ENCODE measurements around the gene BICDL2. TPM values are rescaled to one million over a fixed set of nuclear protein-coding genes. Genes with fewer than 3 reads are reported as not detected.

BICDL2 gene
- total and polyA plus RNA-seq, 5 donors = not detected

- WGBS = 2% methylated on average over 54 of the region's 54 CpGs
- no peaks in the 10 kb centered on the region for H3K27me3 ChIP-seq (ENCODE audit: control insufficient read depth, insufficient read depth)
- ATAC-seq (peak in 1 of 2 donors; percentile 4), DNase-seq (peak in 1 of 3 donors; percentile 43)
- H3K9me3 ChIP-seq (ENCODE audit: control insufficient read depth, low read length) = no peaks in the 10 kb centered on the region
- H3K4me3 ChIP-seq (ENCODE audit: low read length) = peak overlapping the region; percentile 33
- no peak overlapping the region for H3K27ac ChIP-seq (ENCODE audit: low read length)
- intact Hi-C loops (cut with DNase I) = no loop called here
- H3K4me1 ChIP-seq (ENCODE audit: control insufficient read depth, insufficient read depth, low read length) = no peaks in the 10 kb centered on the region
Measured at GRCh38 chr16:3046641-3047386, 10.1 kb upstream of the BICDL2 start.

GRCh38 chr16:3045758-3046640 is 9.3 kb upstream of the BICDL2 start, which contains the start of gene MMP25:
TSS of gene MMP25 (plus strand) at chr16:3046561. CDS start at chr16:3046918, 357 bp downstream.
- under 1% methylated on average over 86 of the region's 86 CpGs for WGBS

GRCh38 chr16:3044708-3045107 is 8.0 kb upstream of the BICDL2 start:
- Histone ChIP-seq H3K4me1 (ENCODE audit: control insufficient read depth, insufficient read depth, low read length) (no peaks in the 10 kb centered on the region), H3K4me3 (ENCODE audit: low read length) (no peak overlapping the region), H3K27ac (ENCODE audit: low read length) (no peak overlapping the region), H3K27me3 (ENCODE audit: control insufficient read depth, insufficient read depth) (no peaks in the 10 kb centered on the region), H3K9me3 (ENCODE audit: control insufficient read depth, low read length) (no peaks in the 10 kb centered on the region)
- DNase-seq (no peak), ATAC-seq (no peak)
- 91% methylated on average over 6 of the region's 6 CpGs for WGBS
- intact Hi-C loops (cut with DNase I) = no loop called here

More at GRCh38 chr16:3045758-3046640, 9.3 kb upstream of the BICDL2 start, which contains the start of gene MMP25:
- Histone ChIP-seq H3K9me3 (ENCODE audit: control insufficient read depth, low read length) (no peaks in the 10 kb centered on the region), H3K27me3 (ENCODE audit: control insufficient read depth, insufficient read depth) (no peaks in the 10 kb centered on the region), H3K27ac (ENCODE audit: low read length) (no peak within 1 kb of the TSS), H3K4me1 (ENCODE audit: control insufficient read depth, insufficient read depth, low read length) (no peaks in the 10 kb centered on the region), H3K4me3 (ENCODE audit: low read length) (peak within 1 kb of the TSS; percentile 33)
- peak in 1 of 3 donors; percentile 58 for DNase-seq
- peak; percentile 34 to 51 for ATAC-seq
- intact Hi-C loops (cut with DNase I) = no loop called here

- no peaks in the 10 kb centered on the region for H3K9me3 ChIP-seq (ENCODE audit: control insufficient read depth, low read length)
- H3K4me1 ChIP-seq (ENCODE audit: control insufficient read depth, insufficient read depth, low read length) = no peaks in the 10 kb centered on the region
- no peak for DNase-seq
- no peak for ATAC-seq
- intact Hi-C loops (cut with DNase I) = no loop called here
- 91% methylated on average over 3 of the region's 3 CpGs for WGBS
- H3K4me3 ChIP-seq (ENCODE audit: low read length) = no peak overlapping the region
- H3K27me3 ChIP-seq (ENCODE audit: control insufficient read depth, insufficient read depth) = no peaks in the 10 kb centered on the region
- H3K27ac ChIP-seq (ENCODE audit: low read length) = no peak overlapping the region
Measured at GRCh38 chr16:3042376-3042775, 5.6 kb upstream of the BICDL2 start.

- no peaks in the 10 kb centered on the region for H3K4me1 ChIP-seq (ENCODE audit: control insufficient read depth, insufficient read depth, low read length)
- intact Hi-C loops (cut with DNase I) = no loop called here
- 80% methylated on average over 5 of the region's 5 CpGs for WGBS
- peak in 1 of 2 donors; percentile 10 for ATAC-seq
- no peaks in the 10 kb centered on the region for H3K27me3 ChIP-seq (ENCODE audit: control insufficient read depth, insufficient read depth)
- peak in 1 of 3 donors; percentile 9 for DNase-seq
- H3K4me3 ChIP-seq (ENCODE audit: low read length) = no peak overlapping the region
- H3K27ac ChIP-seq (ENCODE audit: low read length) = no peak overlapping the region
- H3K9me3 ChIP-seq (ENCODE audit: control insufficient read depth, low read length) = no peaks in the 10 kb centered on the region
Measured at GRCh38 chr16:3038896-3039295, 2.2 kb upstream of the BICDL2 start.

GRCh38 chr16:3038256-3038655 is 1.5 kb upstream of the BICDL2 start:
- intact Hi-C loops (cut with DNase I) = no loop called here
- H3K27ac ChIP-seq (ENCODE audit: low read length) = no peak overlapping the region
- DNase-seq (peak in 1 of 3 donors; percentile 22), ATAC-seq (no peak)
- no peaks in the 10 kb centered on the region for H3K9me3 ChIP-seq (ENCODE audit: control insufficient read depth, low read length)
- 41% methylated on average over 11 of the region's 11 CpGs for WGBS
- H3K4me1 ChIP-seq (ENCODE audit: control insufficient read depth, insufficient read depth, low read length) = no peaks in the 10 kb centered on the region
- H3K27me3 ChIP-seq (ENCODE audit: control insufficient read depth, insufficient read depth) = no peaks in the 10 kb centered on the region
- H3K4me3 ChIP-seq (ENCODE audit: low read length) = no peak overlapping the region

GRCh38 chr16:3035972-3036725 is 595 bp downstream of the BICDL2 start:
- 3% methylated on average over 40 of the region's 40 CpGs for WGBS
- no peaks in the 10 kb centered on the region for H3K27me3 ChIP-seq (ENCODE audit: control insufficient read depth, insufficient read depth)
- intact Hi-C loops (cut with DNase I) = no loop called here
- DNase-seq (peak in 1 of 3 donors; percentile 39), ATAC-seq (peak in 1 of 2 donors; percentile 6)
- no peaks in the 10 kb centered on the region for H3K4me1 ChIP-seq (ENCODE audit: control insufficient read depth, insufficient read depth, low read length)
- no peaks in the 10 kb centered on the region for H3K9me3 ChIP-seq (ENCODE audit: control insufficient read depth, low read length)
- no peak overlapping the region for H3K27ac ChIP-seq (ENCODE audit: low read length)
- H3K4me3 ChIP-seq (ENCODE audit: low read length) = no peak overlapping the region

- Histone ChIP-seq H3K27ac (ENCODE audit: low read length) (no peak overlapping the region), H3K4me3 (ENCODE audit: low read length) (no peak overlapping the region), H3K27me3 (ENCODE audit: control insufficient read depth, insufficient read depth) (no peaks in the 10 kb centered on the region), H3K4me1 (ENCODE audit: control insufficient read depth, insufficient read depth, low read length) (no peaks in the 10 kb centered on the region), H3K9me3 (ENCODE audit: control insufficient read depth, low read length) (no peaks in the 10 kb centered on the region)
- ATAC-seq = no peak
- DNase-seq = peak in 1 of 3 donors; percentile 34
- intact Hi-C loops (cut with DNase I) = no loop called here
- 40% methylated on average over 19 of the region's 19 CpGs for WGBS
Measured at GRCh38 chr16:3035289-3035971, 1.3 kb downstream of the BICDL2 start.

GRCh38 chr16:3032624-3033023 is 4.1 kb downstream of the BICDL2 start:
- Histone ChIP-seq H3K27me3 (ENCODE audit: control insufficient read depth, insufficient read depth) (no peaks in the 10 kb centered on the region), H3K27ac (ENCODE audit: low read length) (no peak overlapping the region), H3K9me3 (ENCODE audit: control insufficient read depth, low read length) (no peaks in the 10 kb centered on the region), H3K4me3 (ENCODE audit: low read length) (no peak overlapping the region), H3K4me1 (ENCODE audit: control insufficient read depth, insufficient read depth, low read length) (no peaks in the 10 kb centered on the region)
- no peak for ATAC-seq
- intact Hi-C loops (cut with DNase I) = no loop called here
- WGBS = 41% methylated on average over 7 of the region's 7 CpGs
- peak in 1 of 3 donors; percentile 5 for DNase-seq

Data from right cardiac atrium (tissue), 5 donors.